NCI-H187 (cell line): Measurements from ENCODE around the gene CEP192.

Source experiments
- DNase-seq, 2 experiments: peaks; one replicate each; lab custom pipeline; 2025; lab: John Stamatoyannopoulos, UW

CEP192 gene

GRCh38 chr18:13138420-13139139 is 147.4 kb downstream of the CEP192 start:
- DNase-seq, result no peak

GRCh38 chr18:13139885-13140450 is 148.8 kb downstream of the CEP192 start:
- no peak for DNase-seq

- no peak for DNase-seq
Measured at GRCh38 chr18:13141209-13141608, 150.0 kb downstream of the CEP192 start.

- no peak for DNase-seq
Measured at GRCh38 chr18:13145636-13146190, 154.6 kb downstream of the CEP192 start.

- no peak for DNase-seq
Measured at GRCh38 chr18:13147130-13147529, 156.0 kb downstream of the CEP192 start.

- no peak for DNase-seq
Measured at GRCh38 chr18:13151656-13152055, 160.5 kb downstream of the CEP192 start.

GRCh38 chr18:13158428-13158827 is 167.3 kb downstream of the CEP192 start:
- no peak for DNase-seq

GRCh38 chr18:13159579-13159978 is 168.4 kb downstream of the CEP192 start:
- peak in 1 of 2 experiments; percentile 27 for DNase-seq

- no peak for DNase-seq
Measured at GRCh38 chr18:13161276-13161899, 170.2 kb downstream of the CEP192 start.

GRCh38 chr18:13163167-13163927 is 172.2 kb downstream of the CEP192 start:
- no peak for DNase-seq

- DNase-seq, result no peak
Measured at GRCh38 chr18:13164406-13164805, 173.2 kb downstream of the CEP192 start.

GRCh38 chr18:13165636-13166423 is 174.7 kb downstream of the CEP192 start:
- DNase-seq, result peak; percentile 50 to 81

GRCh38 chr18:13173578-13174145 is 182.5 kb downstream of the CEP192 start:
- no peak for DNase-seq
